Stimulated activated CD4-positive, alpha-beta T cell treated with anti-CD3 and anti-CD28 coated beads, Interleukin-4, amount 100 ng/mL, for 4 hours (primary cell): Measurements from ENCODE around the gene STK40.
A peak's percentile ranks its signal among the peaks of the same experiment; 100 is the strongest.

Source experiments
- DNase-seq, 2 experiments: peaks; one replicate each; pipeline ENCODE4 v3.0.0-alpha.2; 2020

STK40 gene

GRCh38 chr1:36397378-36398230 lies 11.9 kb upstream of the STK40 start, which contains the start of gene LSM10:
TSS of gene LSM10 (minus strand) at chr1:36397908. CDS start at chr1:36394129, 3,779 bp downstream.
- peak; percentile 87 to 90 for DNase-seq

GRCh38 chr1:36397083-36397377 lies 11.3 kb upstream of the STK40 start:
- no peak for DNase-seq

- no peak for DNase-seq
Observed at GRCh38 chr1:36396359-36396758, 10.6 kb upstream of the STK40 start.

GRCh38 chr1:36393686-36394085 lies 8.0 kb upstream of the STK40 start:
- no peak for DNase-seq

- no peak for DNase-seq
Observed at GRCh38 chr1:36392836-36393235, 7.1 kb upstream of the STK40 start.

- DNase-seq = no peak
Observed at GRCh38 chr1:36391271-36391670, 5.5 kb upstream of the STK40 start.

GRCh38 chr1:36390411-36390810 lies 4.7 kb upstream of the STK40 start:
- DNase-seq = no peak

GRCh38 chr1:36389999-36390398 lies 4.3 kb upstream of the STK40 start:
- DNase-seq = no peak

- no peak for DNase-seq
Observed at GRCh38 chr1:36389261-36389660, 3.5 kb upstream of the STK40 start.

- no peak for DNase-seq
Observed at GRCh38 chr1:36387141-36387949, 1.6 kb upstream of the STK40 start.

GRCh38 chr1:36386265-36387140 lies 779 bp upstream of the STK40 start:
- peak; percentile 77 to 96 for DNase-seq

GRCh38 chr1:36384542-36385409 lies 948 bp downstream of the STK40 start:
- DNase-seq = peak; percentile 12 to 22

GRCh38 chr1:36383240-36383639 lies 2.5 kb downstream of the STK40 start:
- no peak for DNase-seq

- DNase-seq = no peak
Observed at GRCh38 chr1:36382669-36383068, 3.1 kb downstream of the STK40 start.

- no peak for DNase-seq
Observed at GRCh38 chr1:36382231-36382630, 3.5 kb downstream of the STK40 start.

GRCh38 chr1:36381405-36381804 lies 4.3 kb downstream of the STK40 start:
- no peak for DNase-seq

GRCh38 chr1:36380782-36381181 lies 4.9 kb downstream of the STK40 start:
- DNase-seq = no peak

- no peak for DNase-seq
Observed at GRCh38 chr1:36380143-36380619, 5.5 kb downstream of the STK40 start.

- DNase-seq = no peak
Observed at GRCh38 chr1:36377791-36378492, 7.8 kb downstream of the STK40 start.

GRCh38 chr1:36372617-36373016 lies 13.1 kb downstream of the STK40 start:
- no peak for DNase-seq
